Uterus (tissue), 2 donors: ENCODE data around the gene SCP2.

Source experiments
- CTCF ChIP-seq, 4 experiments: fragments of 200-600 bp in 2 of 4; fragments of 450-650 bp in 2 of 4; sonication (generic) in 2 of 4; IDR thresholded peaks; one replicate each; pipeline ENCODE4 v1.5.1; 2016 to 2019; ENCODE audit warnings: antibody characterized with exemption in 4 of 4, mild to moderate bottlenecking in 2 of 4, moderate library complexity in 1 of 4
- POLR2A ChIP-seq, 2 donors: fragments of 450-650 bp; IDR thresholded peaks; one replicate each; pipeline ENCODE4 v1.6.1; 2016; ENCODE audit warnings: antibody characterized with exemption in 2 of 2, mild to moderate bottlenecking in 1 of 2, moderate library complexity in 1 of 2

- TF ChIP-seq CTCF (IDR thresholded peaks at IDR 0.05) (no peak), POLR2A (IDR thresholded peaks at IDR 0.05) (no peak)
Observed at GRCh38 chr1:53037159-53037558, 110.1 kb downstream of the SCP2 start.
